K562 treated with DMSO at 1 percent for 48 hours (cell line): ENCODE data around the gene CDC26. TPM values are rescaled to one million over a fixed set of nuclear protein-coding genes. Genes with fewer than 3 reads are reported as not detected.

Source experiments
- total RNA-seq: library from RNA; unstranded; fragments of 300-600 nt; gene quantifications from 2 replicates; pipeline ENCODE4 v1.2.3, GENCODE V29; 2022; ENCODE audit warnings: low replicate concordance; ENCODE audit errors: extremely low read depth

CDC26 gene
- total RNA-seq, result not detected in 2 replicates

DNA sequence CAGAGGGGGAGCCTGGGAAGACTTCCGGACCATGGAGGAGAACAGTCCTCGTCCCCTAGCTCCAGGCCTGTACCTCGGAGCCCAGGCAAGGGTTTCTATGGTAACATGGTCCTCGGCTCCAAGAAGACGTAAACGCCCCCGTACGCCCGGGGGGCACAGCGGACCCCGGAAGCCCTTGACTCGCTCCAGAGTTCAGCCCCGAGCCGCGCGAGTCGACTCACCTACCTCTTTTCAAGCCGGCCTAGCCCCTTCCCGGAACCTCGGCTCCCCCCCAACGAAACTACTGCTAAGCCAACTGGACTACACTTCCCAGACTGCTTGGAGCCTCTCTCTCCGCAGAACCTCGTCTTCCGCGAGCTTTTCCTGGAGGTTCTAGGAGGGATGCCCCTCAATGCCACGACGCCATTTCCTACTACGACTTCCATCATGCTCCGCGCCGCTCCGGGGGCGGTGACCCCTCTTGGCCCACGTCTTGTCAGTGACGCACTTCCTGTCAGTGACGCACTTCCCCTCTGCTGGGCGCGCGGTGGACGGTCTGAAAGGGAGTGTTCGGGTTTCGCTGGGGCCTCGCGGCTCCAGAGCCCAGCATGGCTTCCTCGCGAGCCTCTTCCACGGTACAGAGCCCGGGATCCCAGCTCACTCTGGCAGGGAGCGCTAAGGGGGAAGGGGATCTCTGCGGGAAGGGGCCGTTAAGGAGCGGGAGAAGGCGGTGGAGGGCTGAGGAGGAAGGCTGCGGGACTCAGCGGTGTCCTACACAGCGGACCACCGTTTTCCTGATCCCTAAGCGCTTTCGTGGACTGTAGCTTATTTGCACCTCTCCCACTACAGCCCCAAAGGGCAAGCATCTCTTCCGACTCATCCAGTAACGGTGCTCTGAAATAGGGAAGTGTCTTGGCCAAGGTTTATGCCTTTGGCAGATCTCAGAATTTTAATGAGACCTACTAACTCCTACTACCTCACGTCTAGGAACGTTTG lies at the start of gene CDC26, which contains the start of gene PRPF4:
TSS of gene CDC26 (minus strand) at position 416 of the 975 bp plus-strand sequence. CDS start 3,065 bp downstream, outside the sequence.
TSS of gene PRPF4 (plus strand) at position 502 of the 975 bp plus-strand sequence. CDS start at position 588, 86 bp downstream.

DNA sequence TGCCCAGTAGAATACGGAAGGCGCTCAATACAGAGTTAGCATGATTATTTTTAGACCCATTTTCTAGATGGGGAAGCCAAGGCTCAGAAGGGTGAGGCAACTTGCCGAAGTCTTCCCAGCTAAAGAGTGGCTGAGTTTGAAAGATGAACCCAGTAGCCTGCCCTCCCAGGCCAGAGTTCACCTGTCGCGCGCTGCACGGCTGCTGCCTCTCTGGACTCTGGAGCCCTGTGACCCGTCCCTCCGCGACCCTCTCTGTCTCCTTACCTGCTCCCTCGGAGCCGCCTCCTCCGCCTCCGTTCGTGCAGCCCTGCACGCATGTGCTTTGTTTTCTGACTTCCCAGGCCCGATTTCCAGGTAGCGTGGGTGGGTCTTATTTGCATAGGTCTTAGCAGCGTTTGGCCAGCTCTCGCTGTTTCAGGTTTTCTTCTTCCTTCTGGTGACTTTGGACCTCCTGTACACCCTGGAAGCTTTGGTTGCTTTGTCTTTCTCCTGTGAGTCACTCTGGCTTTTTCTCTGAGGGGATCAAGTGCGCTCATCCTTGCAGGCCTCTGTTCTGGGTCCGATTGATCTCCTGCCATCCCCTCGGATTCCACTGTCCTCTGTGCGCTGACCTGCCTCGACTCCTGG lies 27.5 kb upstream of the CDC26 start, which contains the start of gene RNF183:
TSS of gene RNF183 (minus strand) at position 585 of the 627 bp plus-strand sequence. CDS start 5,192 bp downstream, outside the sequence.

DNA sequence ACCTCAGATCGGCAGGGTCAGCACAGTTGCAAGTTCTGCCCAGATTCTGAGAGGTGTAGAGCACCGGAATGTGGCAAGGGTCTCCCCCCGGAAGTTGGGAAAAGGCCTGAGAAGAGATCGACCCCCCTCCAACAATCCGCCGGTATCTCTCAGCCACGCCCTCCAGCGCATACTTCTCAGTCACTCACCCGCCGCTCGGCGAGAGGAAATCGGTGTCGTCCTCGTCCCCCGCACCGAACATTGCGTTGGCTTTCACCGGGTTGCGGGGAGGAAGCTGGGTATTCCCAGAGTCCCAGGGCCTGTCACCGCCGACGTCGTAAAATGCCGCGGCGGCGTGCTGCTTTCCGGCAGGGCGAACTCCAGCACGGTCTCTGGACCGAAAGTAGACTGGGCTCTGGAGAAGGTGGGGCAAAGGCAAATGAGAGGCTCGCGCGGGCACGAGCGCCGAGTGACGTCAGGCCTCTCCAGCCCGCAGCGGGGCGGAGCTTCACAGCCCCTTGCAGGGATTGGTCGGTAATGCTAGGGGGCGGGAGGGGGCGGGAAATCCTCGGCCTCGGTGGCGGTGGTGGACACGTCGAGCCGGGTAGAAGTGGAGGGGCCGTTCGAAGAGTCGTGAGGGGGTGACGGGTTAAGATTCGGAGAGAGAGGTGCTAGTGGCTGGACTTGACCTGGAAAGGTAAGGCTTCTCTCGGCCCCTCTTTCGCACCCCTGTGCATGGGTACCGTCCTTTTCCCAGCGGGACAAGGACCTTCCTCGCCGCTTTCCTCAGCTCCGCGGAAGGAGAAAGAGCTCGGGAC lies 54.2 kb downstream of the CDC26 start, which contains the start of the genes FKBP15 and SLC31A1:
TSS of gene FKBP15 (minus strand) at position 275 of the 797 bp plus-strand sequence. CDS start at position 241, 34 bp downstream.
TSS of gene SLC31A1 (plus strand) at position 542 of the 797 bp plus-strand sequence. CDS start 34,605 bp downstream, outside the sequence.

Other genes with a start within 250 kb of the CDC26 start
- gene ZFP37, start 218.8 kb downstream of the CDC26 start, total RNA-seq, result not detected in 2 replicates
- gene SLC31A2, start 124.6 kb downstream of the CDC26 start, total RNA-seq, result not detected in 2 replicates
- gene FKBP15, start 54.3 kb downstream of the CDC26 start, total RNA-seq, result not detected in 2 replicates
- not detected in 2 replicates for gene SLC31A1, start 54.0 kb downstream of the CDC26 start, total RNA-seq
- gene PRPF4, start 86 bp upstream of the CDC26 start, total RNA-seq, result not detected in 2 replicates
- not detected in 2 replicates for gene RNF183, start 27.8 kb upstream of the CDC26 start, total RNA-seq
- gene WDR31, start 64.7 kb upstream of the CDC26 start, total RNA-seq, result not detected in 2 replicates
- not detected in 2 replicates for gene BSPRY, start 74.0 kb upstream of the CDC26 start, total RNA-seq
- not detected in 2 replicates for gene HDHD3, start 101.4 kb upstream of the CDC26 start, total RNA-seq
- not detected in 2 replicates for gene ALAD, start 125.7 kb upstream of the CDC26 start, total RNA-seq
- not detected in 2 replicates for gene POLE3, start 135.1 kb upstream of the CDC26 start, total RNA-seq
- not detected in 2 replicates for gene C9orf43, start 135.2 kb upstream of the CDC26 start, total RNA-seq
- gene RGS3, start 188.2 kb upstream of the CDC26 start, total RNA-seq, result not detected in 2 replicates